ENCODE results near the gene UBE4A. TPM values are rescaled to one million over a fixed set of nuclear protein-coding genes. Genes with fewer than 3 reads are reported as not detected.
"Not testable (repeated sequence)": the region's sequence is repeated elsewhere in the genome, so short reads cannot be mapped to it uniquely, and the experiment has no call there.

The UBE4A gene
- total RNA-seq, 1 donor = 74.8 TPM

GRCh38 chr11:118396097-118396501 is 36.7 kb downstream of the UBE4A start:
- DNase-seq (ENCODE audit: low read depth) = no peak
- TF ChIP-seq CTCF (IDR thresholded peaks at IDR 0.05; ENCODE audit: insufficient read depth, low read length) = no peak
- H3K4me3 ChIP-seq (ENCODE audit: low read depth, low read length) = no peak overlapping the region

GRCh38 chr11:118397448-118397847 is 38.0 kb downstream of the UBE4A start:
- TF ChIP-seq CTCF (IDR thresholded peaks at IDR 0.05; ENCODE audit: insufficient read depth, low read length) = no peak
- DNase-seq (ENCODE audit: low read depth) = no peak
- H3K4me3 ChIP-seq (ENCODE audit: low read depth, low read length) = no peak overlapping the region

GRCh38 chr11:118398791-118399559 is 39.6 kb downstream of the UBE4A start:
- H3K4me3 ChIP-seq (ENCODE audit: low read depth, low read length) = no peak overlapping the region
- no peak for TF ChIP-seq CTCF (IDR thresholded peaks at IDR 0.05; ENCODE audit: insufficient read depth, low read length)
- DNase-seq (ENCODE audit: low read depth) = no peak

- TF ChIP-seq CTCF (IDR thresholded peaks at IDR 0.05; ENCODE audit: insufficient read depth, low read length) = no peak
Measured at GRCh38 chr11:118401151-118401879, 41.9 kb downstream of the UBE4A start, which contains the start of gene ATP5MG. Gene ATP5MG (plus strand): TSS chr11:118401606. CDS start chr11:118401666, 60 bp downstream.

GRCh38 chr11:118401880-118402590 is 42.6 kb downstream of the UBE4A start:
- TF ChIP-seq CTCF (IDR thresholded peaks at IDR 0.05; ENCODE audit: insufficient read depth, low read length) = no peak
- peak overlapping the region; percentile 79 for H3K4me3 ChIP-seq (ENCODE audit: low read depth, low read length)
- DNase-seq (ENCODE audit: low read depth) = peak; percentile 87

More at GRCh38 chr11:118401151-118401879, 41.9 kb downstream of the UBE4A start, which contains the start of gene ATP5MG:
- H3K4me3 ChIP-seq (ENCODE audit: low read depth, low read length) = peak within 1 kb of the TSS; percentile 79
- DNase-seq (ENCODE audit: low read depth) = peak; percentile 94

GRCh38 chr11:118402594-118402993 is 43.2 kb downstream of the UBE4A start:
- DNase-seq (ENCODE audit: low read depth) = not testable (repeated sequence)
- peak overlapping the region; percentile 79 for H3K4me3 ChIP-seq (ENCODE audit: low read depth, low read length)
